Activated T-helper 2 cell treated with anti-CD3 and anti-CD28 coated beads, Interferon-gamma antibody, Interleukin-2, Interleukin-4, amounts not matched to agents 10 μg/mL and 5 μg/mL and 100 μg/mL, durations not matched to agents 14 hours and 24 hours and 36 hours (primary cell): ENCODE measurements around the gene ZCWPW1. TPM values are rescaled to one million over a fixed set of nuclear protein-coding genes. Genes with fewer than 3 reads are reported as not detected.
A peak's percentile ranks its signal among the peaks of the same experiment; 100 is the strongest.
"Not testable (repeated sequence)": the region's sequence is repeated elsewhere in the genome, so short reads cannot be mapped to it uniquely, and the experiment has no call there.

Experiments
- DNase-seq: peaks from one replicate; pipeline ENCODE4 v3.0.0; 2021; ENCODE audit warnings: low spot score
- H3K27ac Mint-ChIP-seq: one replicate; pipeline ENCODE4 v1.8.0; 2021; ENCODE audit warnings: mixed read lengths
- H3K27me3 Mint-ChIP-seq: one replicate; pipeline ENCODE4 v1.8.0; 2021; ENCODE audit warnings: low read depth, mixed read lengths
- H3K36me3 Mint-ChIP-seq: one replicate; pipeline ENCODE4 v1.8.0; 2021; ENCODE audit warnings: low read depth, mixed read lengths
- H3K4me1 Mint-ChIP-seq: one replicate; pipeline ENCODE4 v1.8.0; 2021; ENCODE audit warnings: low read depth, mixed read lengths
- H3K4me3 Mint-ChIP-seq: one replicate; pipeline ENCODE4 v1.8.0; 2021; ENCODE audit warnings: low read depth, mild to moderate bottlenecking, moderate library complexity, mixed read lengths
- H3K9me3 Mint-ChIP-seq: one replicate; pipeline ENCODE4 v1.8.0; 2021; ENCODE audit warnings: mixed read lengths
- intact Hi-C: fragments of 100-400 bp; cut with micrococcal nuclease; formaldehyde crosslinking; loops from one replicate; pipeline ENCODE4 v1.15.1; 2023
- total RNA-seq: library from RNA; stranded (reverse); gene quantifications from 2 replicates; pipeline ENCODE4 v1.2.3, GENCODE V29; 2022

The ZCWPW1 gene
- total RNA-seq, 1 donor from 2014 or later, result 1.1 TPM

DNA sequence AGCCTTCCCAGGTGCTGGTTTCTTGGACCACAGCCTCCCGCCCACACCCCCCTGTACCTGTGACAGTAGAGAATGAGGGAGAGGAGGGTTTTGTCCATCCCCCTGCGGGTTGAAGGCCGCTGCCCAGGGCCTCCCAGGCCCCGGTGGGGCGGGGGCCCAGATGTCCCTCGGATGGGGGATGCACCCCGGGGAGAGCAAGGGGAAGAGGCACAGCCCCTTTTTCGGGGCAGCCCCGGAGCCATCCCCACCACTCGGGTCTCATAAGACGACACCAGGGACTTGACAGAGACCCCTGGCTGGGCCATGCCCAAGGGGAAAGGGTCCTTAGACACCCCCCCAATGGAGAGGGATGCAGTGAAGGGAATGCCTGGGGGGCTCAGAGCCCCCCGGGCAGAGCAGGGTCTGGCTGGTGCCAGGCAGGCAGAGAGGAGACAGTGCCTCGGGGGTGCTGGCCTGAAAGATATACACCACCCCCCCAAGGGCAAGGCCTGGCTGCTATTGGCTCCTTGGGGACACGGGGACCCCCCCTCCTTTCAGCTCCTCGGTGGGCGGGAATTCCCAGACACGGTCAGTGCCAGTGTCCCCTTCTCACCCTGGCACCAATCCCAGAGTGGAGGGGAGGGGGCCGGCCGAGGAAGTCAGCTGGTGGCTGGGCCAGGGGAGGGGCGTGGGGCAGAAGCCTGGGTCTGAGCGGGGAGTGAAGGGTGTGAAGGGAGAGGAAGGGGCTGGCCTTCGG lies 39.3 kb upstream of the ZCWPW1 start:
- Mint-ChIP-seq H3K4me1 (peaks cover 2% of the 10 kb centered on the region), H3K27ac (no peak overlapping the region), H3K36me3 (peaks cover 54% of the 10 kb centered on the region), H3K27me3 (no peaks in the 10 kb centered on the region), H3K9me3 (no peaks in the 10 kb centered on the region), H3K4me3 (no peak overlapping the region)
- DNase-seq, result no peak
- intact Hi-C loops, result no loop called here

DNA sequence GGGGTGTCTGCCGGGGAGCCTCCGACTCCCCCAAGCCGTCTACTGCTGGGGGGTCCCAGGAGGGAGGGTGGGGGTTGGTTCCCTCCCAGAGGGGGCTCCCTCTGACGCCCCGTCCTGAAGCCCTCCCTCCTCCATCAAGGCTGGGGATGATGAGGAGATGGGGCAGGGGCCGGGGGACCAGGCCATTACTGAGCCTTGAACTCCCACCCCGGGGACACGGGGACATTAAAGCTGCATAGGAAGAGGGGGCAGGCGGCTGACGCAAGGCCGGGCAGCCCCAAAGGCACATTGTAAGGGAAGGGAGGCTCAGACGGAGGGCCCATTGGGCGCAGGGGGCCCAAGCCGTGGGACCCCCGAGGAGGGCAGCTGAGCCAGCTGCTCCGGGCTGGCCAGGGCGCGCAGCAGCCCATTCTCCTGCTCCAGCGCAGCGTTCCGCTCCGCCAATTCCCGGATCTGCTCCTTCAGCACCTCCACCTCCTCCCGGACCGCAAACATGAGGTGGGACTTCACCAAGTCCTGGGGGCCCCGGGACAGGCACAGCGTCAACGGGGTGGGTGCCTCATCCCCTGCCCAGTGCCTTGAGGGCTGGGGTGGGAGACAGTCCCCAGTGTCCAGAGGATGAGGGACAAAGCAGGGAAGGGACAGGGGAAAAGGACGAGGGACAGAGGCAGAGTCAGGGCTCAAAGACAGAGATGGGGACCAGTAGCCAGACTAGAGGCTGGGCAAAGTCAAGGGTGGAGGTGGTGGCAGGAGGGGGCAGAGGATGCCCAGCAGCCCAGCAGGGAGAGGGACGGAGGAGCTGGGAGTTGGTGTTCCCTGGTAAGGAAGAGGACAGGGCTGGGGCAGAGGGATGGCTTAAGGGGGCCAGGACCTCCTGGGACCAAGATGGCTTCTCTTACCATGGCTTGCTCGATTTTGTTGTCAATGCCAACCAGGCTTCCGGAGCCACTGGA lies 38.4 kb upstream of the ZCWPW1 start:
- peaks cover 2% of the 10 kb centered on the region for H3K4me1 Mint-ChIP-seq
- H3K36me3 Mint-ChIP-seq, result peaks cover 52% of the 10 kb centered on the region
- no peak overlapping the region for H3K4me3 Mint-ChIP-seq
- H3K27ac Mint-ChIP-seq, result no peak overlapping the region
- DNase-seq, result no peak
- H3K27me3 Mint-ChIP-seq, result no peaks in the 10 kb centered on the region
- H3K9me3 Mint-ChIP-seq, result no peaks in the 10 kb centered on the region
- intact Hi-C loops, result no loop called here

DNA sequence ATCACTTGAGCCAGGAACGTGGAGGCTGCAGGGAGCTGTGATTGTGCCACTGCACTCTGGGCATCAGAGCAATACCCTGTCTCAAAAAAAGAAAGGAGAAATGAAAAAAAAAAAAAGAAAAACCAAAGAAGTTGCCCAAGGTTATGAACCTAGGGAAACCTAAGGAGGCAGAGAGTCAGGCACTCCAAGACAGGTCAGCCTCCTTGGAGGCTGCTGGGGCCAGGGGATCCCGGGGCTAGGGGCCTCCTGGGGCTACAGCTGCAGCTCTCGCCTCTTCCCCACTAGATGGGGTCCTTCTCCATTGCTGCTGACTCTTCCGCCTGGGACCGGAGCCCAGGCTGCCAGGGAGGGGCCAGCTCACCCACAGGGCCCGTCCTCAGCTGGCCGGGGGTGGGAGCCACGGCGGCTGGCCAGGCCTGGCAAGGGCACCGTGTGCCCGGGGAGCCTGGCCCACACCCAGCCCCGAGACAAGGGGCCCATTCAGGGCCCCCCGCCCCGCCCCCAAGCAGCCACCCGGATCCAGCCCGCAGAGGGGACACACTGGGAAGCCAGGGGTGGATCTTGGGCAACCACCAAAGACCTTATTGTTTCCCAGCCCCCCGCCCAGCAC lies 37.3 kb upstream of the ZCWPW1 start:
- no peaks in the 10 kb centered on the region for H3K9me3 Mint-ChIP-seq
- no peak overlapping the region for H3K4me3 Mint-ChIP-seq
- H3K36me3 Mint-ChIP-seq, result peaks cover 55% of the 10 kb centered on the region

GRCh38 chr7:100465299-100465698 lies 36.8 kb upstream of the ZCWPW1 start:
- Mint-ChIP-seq H3K4me1 (no peaks in the 10 kb centered on the region), H3K36me3 (peaks cover 55% of the 10 kb centered on the region), H3K27ac (no peak overlapping the region), H3K9me3 (no peaks in the 10 kb centered on the region), H3K27me3 (no peaks in the 10 kb centered on the region), H3K4me3 (no peak overlapping the region)
- intact Hi-C loops, result no loop called here
- DNase-seq, result no peak

More for the DNA sequence above, 37.3 kb upstream of the ZCWPW1 start:
- H3K4me1 Mint-ChIP-seq, result peaks cover 2% of the 10 kb centered on the region
- no peaks in the 10 kb centered on the region for H3K27me3 Mint-ChIP-seq
- no peak for DNase-seq
- intact Hi-C loops, result no loop called here
- no peak overlapping the region for H3K27ac Mint-ChIP-seq

DNA sequence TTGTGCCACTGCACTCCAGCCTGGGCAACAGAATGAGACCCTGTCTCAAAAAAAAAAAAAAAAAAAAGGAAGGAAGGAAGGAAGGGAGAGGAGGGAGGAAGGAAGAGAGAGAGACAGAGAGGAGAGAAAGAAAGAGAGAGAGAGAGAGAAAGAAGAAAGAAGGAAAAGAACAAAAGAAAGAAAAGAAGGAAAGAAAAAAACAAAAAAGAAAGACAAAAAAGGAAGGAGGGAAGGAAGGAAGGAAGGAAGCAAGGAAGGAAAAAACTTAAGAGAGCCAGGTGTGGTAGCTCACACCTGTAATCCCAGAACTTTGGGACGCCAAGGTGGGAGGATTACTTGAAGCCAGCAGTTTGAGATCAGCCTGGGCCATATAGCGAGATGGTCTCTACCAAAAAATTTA lies 36.3 kb upstream of the ZCWPW1 start:
- no peak for DNase-seq
- Mint-ChIP-seq H3K27ac (no peak overlapping the region), H3K9me3 (no peaks in the 10 kb centered on the region), H3K4me1 (no peaks in the 10 kb centered on the region), H3K36me3 (peaks cover 55% of the 10 kb centered on the region), H3K4me3 (no peak overlapping the region), H3K27me3 (no peaks in the 10 kb centered on the region)
- intact Hi-C loops, result no loop called here

DNA sequence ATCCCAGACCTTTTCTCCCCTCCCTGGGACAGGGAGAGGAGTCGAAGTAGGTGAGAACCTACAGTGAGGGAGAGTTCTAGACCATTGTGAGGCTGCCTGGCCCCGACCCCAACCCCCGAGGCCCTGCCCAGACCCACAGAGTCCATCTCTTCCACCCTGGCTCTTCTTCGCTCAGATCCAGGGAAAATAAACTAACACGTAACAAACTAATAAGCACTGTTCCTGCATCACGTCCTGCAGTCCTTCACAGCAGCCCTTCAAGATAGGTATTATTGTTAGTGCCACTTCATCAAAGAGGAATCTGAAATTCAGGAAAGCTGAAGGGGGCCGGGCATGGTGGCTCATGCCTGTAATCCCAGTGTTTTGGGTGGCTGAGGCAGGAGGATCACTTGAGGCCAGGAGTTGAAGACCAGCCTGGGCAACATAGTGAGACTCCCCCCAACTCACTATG lies 35.7 kb upstream of the ZCWPW1 start, which contains the start of gene SPACDR:
Gene SPACDR (minus strand): TSS at position 51 of the 451 bp plus-strand sequence. CDS start 235 bp downstream, outside the sequence.
- H3K4me1 Mint-ChIP-seq, result no peaks in the 10 kb centered on the region
- no peak within 1 kb of the TSS for H3K4me3 Mint-ChIP-seq
- H3K27me3 Mint-ChIP-seq, result no peaks in the 10 kb centered on the region
- H3K36me3 Mint-ChIP-seq, result peaks cover 56% of the 10 kb centered on the region
- intact Hi-C loops, result no loop called here
- H3K27ac Mint-ChIP-seq, result no peak within 1 kb of the TSS
- H3K9me3 Mint-ChIP-seq, result no peaks in the 10 kb centered on the region
- DNase-seq, result no peak

DNA sequence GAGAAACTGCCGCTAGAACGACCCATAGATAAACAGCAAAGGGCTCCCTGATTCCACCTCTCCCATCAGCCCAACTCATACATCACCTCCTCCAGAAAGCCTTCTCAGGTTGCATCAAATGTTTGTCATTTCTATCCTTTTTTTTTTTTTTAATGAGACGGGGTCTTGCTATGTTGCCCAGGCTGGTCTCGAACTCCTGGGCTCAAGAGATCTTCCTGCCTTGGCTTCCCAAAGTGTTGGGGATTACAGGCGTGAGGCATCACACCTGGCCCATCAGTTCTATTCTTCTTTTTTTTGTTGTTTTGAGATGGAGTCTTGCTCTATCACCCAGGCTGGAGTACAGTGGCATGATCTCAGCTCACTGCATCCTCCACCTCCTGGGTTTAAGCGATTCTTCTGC lies 28.5 kb upstream of the ZCWPW1 start:
- intact Hi-C loops, result no loop called here
- Mint-ChIP-seq H3K4me3 (no peak overlapping the region), H3K9me3 (no peaks in the 10 kb centered on the region), H3K36me3 (peaks cover 24% of the 10 kb centered on the region), H3K27ac (no peak overlapping the region), H3K27me3 (no peaks in the 10 kb centered on the region), H3K4me1 (peaks cover 10% of the 10 kb centered on the region)
- no peak for DNase-seq

GRCh38 chr7:100456562-100456961 lies 28.1 kb upstream of the ZCWPW1 start:
- peaks cover 10% of the 10 kb centered on the region for H3K4me1 Mint-ChIP-seq
- H3K9me3 Mint-ChIP-seq, result no peaks in the 10 kb centered on the region

GRCh38 chr7:100455206-100455605 lies 26.7 kb upstream of the ZCWPW1 start:
- Mint-ChIP-seq H3K36me3 (peaks cover 12% of the 10 kb centered on the region), H3K27me3 (no peaks in the 10 kb centered on the region), H3K9me3 (no peaks in the 10 kb centered on the region), H3K27ac (peak overlapping the region; percentile 1), H3K4me3 (no peak overlapping the region), H3K4me1 (peaks cover 14% of the 10 kb centered on the region)
- no peak for DNase-seq
- intact Hi-C loops, result no loop called here

More at GRCh38 chr7:100456562-100456961, 28.1 kb upstream of the ZCWPW1 start:
- Mint-ChIP-seq H3K27ac (no peak overlapping the region), H3K4me3 (no peak overlapping the region), H3K27me3 (no peaks in the 10 kb centered on the region), H3K36me3 (peaks cover 22% of the 10 kb centered on the region)
- DNase-seq, result no peak
- intact Hi-C loops, result no loop called here

GRCh38 chr7:100453854-100454253 lies 25.4 kb upstream of the ZCWPW1 start:
- DNase-seq, H3K9me3 Mint-ChIP-seq, intact Hi-C loops, H3K27me3 Mint-ChIP-seq, H3K27ac Mint-ChIP-seq, H3K36me3 Mint-ChIP-seq, H3K4me3 Mint-ChIP-seq: not testable (repeated sequence)
- peaks cover 14% of the 10 kb centered on the region for H3K4me1 Mint-ChIP-seq

DNA sequence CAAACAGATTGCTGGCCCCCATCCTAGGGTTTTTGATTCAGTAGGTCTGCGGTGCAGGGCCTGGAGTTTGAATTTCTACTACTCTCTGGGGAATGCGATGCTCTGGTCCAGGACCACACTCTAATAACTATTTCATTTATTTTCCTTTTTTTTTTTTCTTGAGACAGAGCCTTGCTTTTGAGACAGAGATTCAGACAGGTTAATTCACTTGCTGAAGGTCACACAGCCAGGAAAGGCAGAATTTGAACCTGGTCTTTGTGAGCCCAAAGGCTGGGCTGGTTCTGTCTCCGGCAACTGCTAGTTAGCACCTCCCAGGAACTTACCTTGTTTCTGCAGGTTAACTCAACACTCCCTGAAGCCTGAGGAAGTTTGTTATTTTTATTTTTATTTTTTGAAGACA lies 24.0 kb upstream of the ZCWPW1 start:
- intact Hi-C loops, result no loop called here
- no peak overlapping the region for H3K4me3 Mint-ChIP-seq
- peaks cover 10% of the 10 kb centered on the region for H3K4me1 Mint-ChIP-seq
- no peaks in the 10 kb centered on the region for H3K9me3 Mint-ChIP-seq
- no peaks in the 10 kb centered on the region for H3K27me3 Mint-ChIP-seq
- no peak overlapping the region for H3K27ac Mint-ChIP-seq
- no peak for DNase-seq
- peaks cover 3% of the 10 kb centered on the region for H3K36me3 Mint-ChIP-seq

- DNase-seq, result no peak
- Mint-ChIP-seq H3K4me1 (peaks cover 14% of the 10 kb centered on the region), H3K27me3 (no peaks in the 10 kb centered on the region), H3K36me3 (no peaks in the 10 kb centered on the region), H3K4me3 (no peak overlapping the region), H3K9me3 (no peaks in the 10 kb centered on the region), H3K27ac (no peak overlapping the region)
- intact Hi-C loops, result no loop called here
Observed at GRCh38 chr7:100449190-100449795, 20.8 kb upstream of the ZCWPW1 start.
